Suprapubic skin (tissue), 3 donors: ENCODE measurements around the gene GIT2.

Experiments
- EP300 ChIP-seq: sonication (generic); formaldehyde crosslinking; IDR thresholded peaks from one replicate; pipeline ENCODE4 v1.6.1; 2017; ENCODE audit warnings: antibody characterized with exemption
- POLR2A ChIP-seq, 2 donors: fragments of 450-650 bp; IDR thresholded peaks; one replicate each; pipeline ENCODE4 v1.6.1; 2017; ENCODE audit warnings: antibody characterized with exemption in 2 of 2, mild to moderate bottlenecking in 2 of 2, moderate library complexity in 2 of 2
- TF ChIP-seq, protein P1 (sequence below), 2 donors: fragments of 200-600 bp in 1 of 2; fragments of 450-650 bp in 1 of 2; sonication (generic) in 1 of 2; IDR thresholded peaks; one replicate each; pipeline ENCODE4 v1.5.1; 2016 to 2019; ENCODE audit warnings: antibody characterized with exemption in 2 of 2, mild to moderate bottlenecking in 1 of 2, moderate library complexity in 1 of 2

DNA sequence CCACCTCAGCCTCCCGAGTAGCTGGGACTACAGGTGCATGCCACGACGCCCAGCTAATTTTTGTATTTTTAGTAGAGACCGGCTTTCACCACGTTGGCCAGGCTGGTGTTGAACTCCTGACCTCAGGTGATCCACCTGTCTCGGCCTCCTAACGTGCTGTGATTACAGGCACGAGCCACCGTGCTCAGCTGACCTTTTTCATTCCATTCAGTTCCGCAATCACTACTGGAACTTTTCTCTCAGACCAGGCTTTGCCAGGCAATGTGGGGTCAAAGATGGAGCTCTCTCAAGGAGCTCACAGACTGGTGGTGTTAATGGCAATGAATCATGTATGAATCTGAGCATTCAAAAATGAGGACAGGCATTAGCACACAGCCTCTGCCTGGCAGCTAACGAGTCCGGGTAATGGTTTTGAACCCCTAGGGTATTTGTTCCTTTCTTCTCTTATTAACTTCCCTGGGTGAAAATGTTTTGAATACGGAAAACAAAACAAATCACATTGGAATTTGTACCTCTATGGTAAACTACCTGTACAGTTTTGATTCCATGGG, 105.5 kb downstream of the GIT2 start:
- TF ChIP-seq, protein P1, sequence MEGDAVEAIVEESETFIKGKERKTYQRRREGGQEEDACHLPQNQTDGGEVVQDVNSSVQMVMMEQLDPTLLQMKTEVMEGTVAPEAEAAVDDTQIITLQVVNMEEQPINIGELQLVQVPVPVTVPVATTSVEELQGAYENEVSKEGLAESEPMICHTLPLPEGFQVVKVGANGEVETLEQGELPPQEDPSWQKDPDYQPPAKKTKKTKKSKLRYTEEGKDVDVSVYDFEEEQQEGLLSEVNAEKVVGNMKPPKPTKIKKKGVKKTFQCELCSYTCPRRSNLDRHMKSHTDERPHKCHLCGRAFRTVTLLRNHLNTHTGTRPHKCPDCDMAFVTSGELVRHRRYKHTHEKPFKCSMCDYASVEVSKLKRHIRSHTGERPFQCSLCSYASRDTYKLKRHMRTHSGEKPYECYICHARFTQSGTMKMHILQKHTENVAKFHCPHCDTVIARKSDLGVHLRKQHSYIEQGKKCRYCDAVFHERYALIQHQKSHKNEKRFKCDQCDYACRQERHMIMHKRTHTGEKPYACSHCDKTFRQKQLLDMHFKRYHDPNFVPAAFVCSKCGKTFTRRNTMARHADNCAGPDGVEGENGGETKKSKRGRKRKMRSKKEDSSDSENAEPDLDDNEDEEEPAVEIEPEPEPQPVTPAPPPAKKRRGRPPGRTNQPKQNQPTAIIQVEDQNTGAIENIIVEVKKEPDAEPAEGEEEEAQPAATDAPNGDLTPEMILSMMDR (IDR thresholded peaks at IDR 0.05) = no peak
- TF ChIP-seq POLR2A (IDR thresholded peaks at IDR 0.05) (no peak), EP300 (no peak)
